ENCODE data around the gene GPC6. TPM values are rescaled to one million over a fixed set of nuclear protein-coding genes. Genes with fewer than 3 reads are reported as not detected.

The GPC6 gene
- total and polyA plus RNA-seq, 9 of the 15 experiments (the other 6 are each of a cell fraction or from before 2014, with no cell fraction given), result under 0.01 to 0.20 (median 0.01) TPM; not detected in 4

GRCh38 chr13:94390881-94391280 lies 1164.3 kb downstream of the GPC6 start:
- H4K20me1 ChIP-seq (replicated peaks; ENCODE audit: control insufficient read depth, insufficient read depth, low read length), result no peaks in the 10 kb centered on the region
- ChIA-PET CTCF (ENCODE audit: low intra/inter-chr PET ratio) (no interaction called here), POLR2A (no interaction called here)
- no peak for FAIRE-seq
- no peak for DNase-seq (ENCODE audit: extremely low read depth in 1 of 4, low spot score in 3 of 4)
- H3K36me3 ChIP-seq (ENCODE audit: control insufficient read depth, insufficient read depth, low read length), result no peaks in the 10 kb centered on the region
- no peak for TF ChIP-seq MTA3 (IDR thresholded peaks at IDR 0.05; ENCODE audit: borderline replicate concordance)
- TF ChIP-seq, protein P1, sequence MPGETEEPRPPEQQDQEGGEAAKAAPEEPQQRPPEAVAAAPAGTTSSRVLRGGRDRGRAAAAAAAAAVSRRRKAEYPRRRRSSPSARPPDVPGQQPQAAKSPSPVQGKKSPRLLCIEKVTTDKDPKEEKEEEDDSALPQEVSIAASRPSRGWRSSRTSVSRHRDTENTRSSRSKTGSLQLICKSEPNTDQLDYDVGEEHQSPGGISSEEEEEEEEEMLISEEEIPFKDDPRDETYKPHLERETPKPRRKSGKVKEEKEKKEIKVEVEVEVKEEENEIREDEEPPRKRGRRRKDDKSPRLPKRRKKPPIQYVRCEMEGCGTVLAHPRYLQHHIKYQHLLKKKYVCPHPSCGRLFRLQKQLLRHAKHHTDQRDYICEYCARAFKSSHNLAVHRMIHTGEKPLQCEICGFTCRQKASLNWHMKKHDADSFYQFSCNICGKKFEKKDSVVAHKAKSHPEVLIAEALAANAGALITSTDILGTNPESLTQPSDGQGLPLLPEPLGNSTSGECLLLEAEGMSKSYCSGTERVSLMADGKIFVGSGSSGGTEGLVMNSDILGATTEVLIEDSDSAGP (CRISPR knock-in tag; IDR thresholded peaks at IDR 0.05), result no peak
- TF ChIP-seq ZKSCAN1 (IDR thresholded peaks at IDR 0.05; ENCODE audit: low read depth, low read length), result no peak
- no peak for TF ChIP-seq YY1 (IDR thresholded peaks at IDR 0.05; ENCODE audit: borderline replicate concordance in 1 of 3, control insufficient read depth in 1 of 3, extremely low read depth in 1 of 3, insufficient read depth in 3 of 3, insufficient read length in 1 of 3, insufficient replicate concordance in 2 of 3, low read depth in 1 of 3, low read length in 2 of 3)
- TF ChIP-seq ZNF583 (CRISPR knock-in tag; IDR thresholded peaks at IDR 0.05), result no peak
- TF ChIP-seq ZNF263 (CRISPR knock-in tag; IDR thresholded peaks at IDR 0.05; ENCODE audit: borderline replicate concordance), result no peak
- no peak for TF ChIP-seq CBX5 (IDR thresholded peaks at IDR 0.05; ENCODE audit: borderline replicate concordance, low read depth)
- no peak for TF ChIP-seq KLF16 (IDR thresholded peaks at IDR 0.05)
- TF ChIP-seq ZNF197 (CRISPR knock-in tag; IDR thresholded peaks at IDR 0.05; ENCODE audit: low read depth), result no peak
- TF ChIP-seq BRCA1 (IDR thresholded peaks at IDR 0.05), result no peak
- TF ChIP-seq BRCA1 (CRISPR knock-in tag; IDR thresholded peaks at IDR 0.05), result no peak
- TF ChIP-seq, protein P2, sequence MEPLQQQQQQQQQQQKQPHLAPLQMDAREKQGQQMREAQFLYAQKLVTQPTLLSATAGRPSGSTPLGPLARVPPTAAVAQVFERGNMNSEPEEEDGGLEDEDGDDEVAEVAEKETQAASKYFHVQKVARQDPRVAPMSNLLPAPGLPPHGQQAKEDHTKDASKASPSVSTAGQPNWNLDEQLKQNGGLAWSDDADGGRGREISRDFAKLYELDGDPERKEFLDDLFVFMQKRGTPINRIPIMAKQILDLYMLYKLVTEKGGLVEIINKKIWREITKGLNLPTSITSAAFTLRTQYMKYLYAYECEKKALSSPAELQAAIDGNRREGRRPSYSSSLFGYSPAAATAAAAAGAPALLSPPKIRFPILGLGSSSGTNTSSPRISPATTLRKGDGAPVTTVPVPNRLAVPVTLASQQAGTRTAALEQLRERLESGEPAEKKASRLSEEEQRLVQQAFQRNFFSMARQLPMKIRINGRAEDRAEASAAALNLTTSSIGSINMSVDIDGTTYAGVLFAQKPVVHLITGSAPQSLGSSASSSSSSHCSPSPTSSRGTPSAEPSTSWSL (CRISPR knock-in tag; IDR thresholded peaks at IDR 0.05; ENCODE audit: borderline replicate concordance), result no peak
- TF ChIP-seq HNRNPL (IDR thresholded peaks at IDR 0.05; ENCODE audit: low read depth, low read length), result no peak
- H3K9me1 ChIP-seq (ENCODE audit: control insufficient read depth, insufficient read depth, low read length), result no peaks in the 10 kb centered on the region
- no peak overlapping the region for H3K4me3 ChIP-seq
- no peak overlapping the region for H2AFZ ChIP-seq (ENCODE audit: low read depth, low read length)
- in situ Hi-C loops (cut with MboI), result no loop called here
- H3K9me3 ChIP-seq (replicated peaks; ENCODE audit: control insufficient read depth, insufficient read depth, low read depth, low read length), result no peaks in the 10 kb centered on the region
- no peak for ATAC-seq
- no peaks in the 10 kb centered on the region for H3K79me2 ChIP-seq (ENCODE audit: control insufficient read depth, insufficient read depth, low read length)
- BruUV-seq (replicated peaks), result no TSS peak
- intact Hi-C loops (cut with micrococcal nuclease), result no loop called here
- no peaks in the 10 kb centered on the region; a peak in 1 of 5 replicates for H3K4me1 ChIP-seq (replicated peaks in 1 of 2; ENCODE audit: control insufficient read depth in 2 of 2, insufficient read depth in 2 of 2, low read length in 2 of 2)
- no peak overlapping the region for H3K27ac ChIP-seq (ENCODE audit: extremely low read depth, low read depth, low read length)
- H3K9ac ChIP-seq (ENCODE audit: insufficient read depth in 1 of 2, low read depth in 2 of 2, low read length in 2 of 2), result no peak overlapping the region
- H3K4me2 ChIP-seq (ENCODE audit: insufficient read depth, low read length), result no peak overlapping the region
- WGBS (ENCODE audit: insufficient coverage, low coverage, missing lambda C conversion rate), result 0% methylated on average over 2 of the region's 2 CpGs
- H3K27me3 ChIP-seq (ENCODE audit: control insufficient read depth in 2 of 2, insufficient read depth in 2 of 2, low read length in 2 of 2), result no peaks in the 10 kb centered on the region
